NCI-H1092 (cell line): ENCODE measurements around the gene DPAGT1.

Source experiments
- DNase-seq: peaks from one replicate; lab custom pipeline; 2025; lab: John Stamatoyannopoulos, UW

DPAGT1 gene

DNA sequence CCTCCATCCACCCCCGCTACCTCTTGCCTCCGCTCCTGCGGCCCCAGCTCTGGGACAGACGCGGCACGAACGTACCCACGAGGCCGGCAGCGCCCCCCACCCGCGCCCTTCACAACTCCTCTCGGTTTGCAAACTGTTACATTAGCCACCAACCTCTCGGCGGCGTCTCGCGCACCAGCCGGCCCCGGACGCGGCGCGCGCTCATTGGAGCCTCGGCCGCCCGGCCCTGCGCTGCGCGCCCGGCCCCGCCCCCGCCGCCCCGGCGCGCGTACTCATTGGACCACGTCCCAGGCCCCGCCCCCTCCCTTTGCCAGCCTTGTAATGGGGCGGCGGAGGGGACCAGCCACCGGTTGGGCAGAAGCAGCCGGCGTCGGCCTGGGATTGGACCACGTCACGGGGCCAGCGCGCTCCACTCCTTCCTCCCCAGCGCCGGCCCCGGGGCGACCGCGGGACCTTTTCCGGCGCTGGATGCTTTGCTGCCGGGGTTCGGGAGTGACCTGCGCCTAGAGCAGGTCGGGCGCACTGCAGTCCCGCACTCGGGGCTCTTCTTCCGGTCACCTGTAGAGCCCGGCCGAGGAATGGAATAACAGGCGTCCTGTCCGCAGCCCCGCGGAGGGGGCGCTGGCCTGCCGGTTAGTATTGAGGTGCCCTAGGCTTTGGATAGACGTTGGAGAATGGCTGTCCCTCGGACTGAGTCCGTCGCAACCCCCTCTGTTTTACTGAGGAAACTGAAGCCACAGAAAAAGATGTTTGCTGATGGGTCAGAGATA lies 44.5 kb downstream of the DPAGT1 start, which contains the start of gene HYOU1:
Gene HYOU1 (minus strand): TSS at position 206 of the 770 bp plus-strand sequence. CDS start 1,045 bp downstream, outside the sequence.
- DNase-seq: peak; percentile 96

- peak; percentile 45 for DNase-seq
Observed at GRCh38 chr11:119056421-119056999, 45.1 kb downstream of the DPAGT1 start.

GRCh38 chr11:119055901-119056300 lies 45.8 kb downstream of the DPAGT1 start:
- no peak for DNase-seq

- no peak for DNase-seq
Observed at GRCh38 chr11:119054418-119054817, 47.2 kb downstream of the DPAGT1 start.

- DNase-seq: no peak
Observed at GRCh38 chr11:119052163-119052814, 49.4 kb downstream of the DPAGT1 start.

DNA sequence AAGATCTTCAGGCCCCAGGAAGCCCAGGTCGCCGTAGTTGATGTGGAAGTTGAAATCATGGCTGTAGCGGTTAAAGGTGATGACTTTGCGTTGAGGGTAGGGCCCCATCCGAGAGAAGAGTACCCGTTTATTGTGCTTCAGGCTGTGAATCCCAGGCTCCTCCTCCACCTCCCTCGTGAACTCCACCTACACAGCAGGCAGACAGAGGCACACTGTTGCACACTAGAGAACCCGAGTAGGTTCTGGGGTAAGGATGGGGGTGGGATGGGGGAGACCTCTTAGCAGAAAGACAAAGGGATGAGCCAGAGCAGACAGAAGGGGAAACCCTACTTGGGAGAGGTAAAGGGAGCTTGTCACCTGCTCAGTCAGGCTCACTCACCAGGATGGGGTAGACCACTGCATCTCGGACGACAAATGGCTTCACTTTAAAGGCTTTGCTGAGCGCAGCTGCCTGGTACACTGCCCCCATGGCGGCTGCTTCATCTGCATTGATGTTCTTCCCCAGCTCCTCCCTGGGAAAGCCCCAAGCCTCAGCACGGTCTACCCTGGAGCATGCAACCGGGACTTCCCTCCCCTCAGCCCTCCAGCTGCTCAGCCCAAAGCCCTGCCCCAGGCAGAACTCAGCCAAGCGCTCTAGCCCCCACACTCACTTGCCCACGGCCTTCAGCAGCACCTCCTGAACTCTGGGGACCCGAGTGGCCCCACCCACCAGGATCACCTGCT lies 50.1 kb downstream of the DPAGT1 start:
- no peak for DNase-seq

DNA sequence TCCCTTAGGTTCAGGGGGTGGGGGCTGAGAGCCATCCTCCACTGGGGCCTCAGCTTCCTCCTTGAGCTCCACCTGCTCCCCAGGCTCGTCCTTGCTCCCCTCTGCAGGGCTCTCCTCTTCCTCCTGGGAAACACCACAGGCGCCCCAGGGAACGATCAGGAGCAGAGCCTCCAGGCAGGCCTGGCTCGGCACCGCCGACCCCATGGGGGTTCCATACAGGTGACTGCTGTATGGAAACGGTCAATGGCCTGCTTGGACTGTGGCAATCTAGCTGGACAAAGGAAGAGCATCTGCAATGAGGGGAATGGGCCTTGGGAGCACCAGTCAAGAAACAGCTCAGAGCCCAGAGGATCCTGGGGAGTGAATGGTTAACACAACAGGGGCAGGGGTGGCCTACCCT lies 52.6 kb downstream of the DPAGT1 start:
- DNase-seq: no peak

GRCh38 chr11:119048644-119049043 lies 53.0 kb downstream of the DPAGT1 start:
- DNase-seq: no peak

DNA sequence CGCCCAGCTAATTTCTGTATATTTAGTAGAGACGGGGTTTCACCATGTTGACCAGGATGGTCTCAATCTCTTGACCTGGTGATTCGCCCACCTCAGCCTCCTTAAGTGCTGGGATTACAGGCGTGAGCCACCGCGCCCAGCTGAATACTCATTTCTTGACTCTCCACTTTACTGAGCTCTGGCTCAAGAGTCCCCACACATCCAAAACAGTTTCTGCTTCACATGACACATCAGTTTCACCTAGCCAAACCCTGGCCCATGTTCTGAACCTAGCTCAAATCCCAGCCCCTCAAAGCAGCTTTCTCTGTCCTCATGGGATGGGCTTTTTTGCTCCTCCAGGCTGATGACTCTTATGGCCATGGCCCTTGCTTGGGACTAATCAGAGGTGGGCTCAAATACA lies 54.4 kb downstream of the DPAGT1 start:
- no peak for DNase-seq
